Chondrocyte (in vitro differentiated cells): ENCODE results near the gene OR51B4. TPM values are rescaled to one million over a fixed set of nuclear protein-coding genes. Genes with fewer than 3 reads are reported as not detected.

Experiments
- DNase-seq: peaks from one replicate; pipeline ENCODE4 v3.0.0; 2021; ENCODE audit warnings: mixed read lengths, low spot score
- H3K27ac Mint-ChIP-seq: one replicate; pipeline ENCODE4 v1.8.0; 2021; ENCODE audit warnings: mild to moderate bottlenecking, moderate library complexity, mixed read lengths; ENCODE audit not compliant: unreplicated experiment
- H3K27me3 Mint-ChIP-seq: 2 replicates; pipeline ENCODE4 v1.8.0; 2021; ENCODE audit warnings: low read depth, mixed read lengths
- H3K36me3 Mint-ChIP-seq: 2 replicates; pipeline ENCODE4 v1.8.0; 2021; ENCODE audit warnings: low read depth, mixed read lengths
- H3K4me1 Mint-ChIP-seq: 2 replicates; pipeline ENCODE4 v1.8.0; 2021; ENCODE audit warnings: low read depth, mild to moderate bottlenecking, mixed read lengths
- H3K4me3 Mint-ChIP-seq: one replicate; pipeline ENCODE4 v1.8.0; 2021; ENCODE audit warnings: mild to moderate bottlenecking, moderate library complexity, mixed read lengths; ENCODE audit not compliant: unreplicated experiment
- H3K9me3 Mint-ChIP-seq: 2 replicates; pipeline ENCODE4 v1.8.0; 2021; ENCODE audit warnings: low read depth, mixed read lengths
- CTCF ChIP-seq: fragments of 200-600 bp; sonication (generic); IDR thresholded peaks from 2 replicates; pipeline ENCODE4 v1.5.0; 2021; ENCODE audit warnings: antibody characterized with exemption, mild to moderate bottlenecking, moderate library complexity
- total RNA-seq: library from RNA; stranded (reverse); gene quantifications from 3 replicates; pipeline ENCODE4 v1.2.1, GENCODE V29; 2021

Gene OR51B4
- total RNA-seq, 1 donor from 2014 or later = not detected

DNA sequence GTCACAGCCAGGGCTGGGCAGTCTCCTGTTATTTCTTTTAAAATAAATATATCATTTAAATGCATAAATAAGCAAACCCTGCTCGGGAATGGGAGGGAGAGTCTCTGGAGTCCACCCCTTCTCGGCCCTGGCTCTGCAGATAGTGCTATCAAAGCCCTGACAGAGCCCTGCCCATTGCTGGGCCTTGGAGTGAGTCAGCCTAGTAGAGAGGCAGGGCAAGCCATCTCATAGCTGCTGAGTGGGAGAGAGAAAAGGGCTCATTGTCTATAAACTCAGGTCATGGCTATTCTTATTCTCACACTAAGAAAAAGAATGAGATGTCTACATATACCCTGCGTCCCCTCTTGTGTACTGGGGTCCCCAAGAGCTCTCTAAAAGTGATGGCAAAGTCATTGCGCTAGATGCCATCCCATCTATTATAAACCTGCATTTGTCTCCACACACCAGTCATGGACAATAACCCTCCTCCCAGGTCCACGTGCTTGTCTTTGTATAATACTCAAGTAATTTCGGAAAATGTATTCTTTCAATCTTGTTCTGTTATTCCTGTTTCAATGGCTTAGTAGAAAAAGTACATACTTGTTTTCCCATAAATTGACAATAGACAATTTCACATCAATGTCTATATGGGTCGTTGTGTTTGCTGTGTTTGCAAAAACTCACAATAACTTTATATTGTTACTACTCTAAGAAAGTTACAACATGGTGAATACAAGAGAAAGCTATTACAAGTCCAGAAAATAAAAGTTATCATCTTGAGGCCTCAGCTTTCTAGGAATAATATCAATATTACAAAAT is 13.4 kb downstream of the OR51B4 start:
- no peaks in the 10 kb centered on the region for H3K36me3 Mint-ChIP-seq
- H3K27me3 Mint-ChIP-seq = no peaks in the 10 kb centered on the region
- TF ChIP-seq CTCF = no peak
- H3K27ac Mint-ChIP-seq = no peak overlapping the region
- H3K4me1 Mint-ChIP-seq = no peaks in the 10 kb centered on the region
- DNase-seq = no peak
- no peak overlapping the region for H3K4me3 Mint-ChIP-seq
- no peaks in the 10 kb centered on the region for H3K9me3 Mint-ChIP-seq

- no peak overlapping the region for H3K4me3 Mint-ChIP-seq
- H3K27ac Mint-ChIP-seq = no peak overlapping the region
- TF ChIP-seq CTCF = no peak
- H3K27me3 Mint-ChIP-seq = no peaks in the 10 kb centered on the region
- no peaks in the 10 kb centered on the region for H3K36me3 Mint-ChIP-seq
- H3K4me1 Mint-ChIP-seq = no peaks in the 10 kb centered on the region
- no peak for DNase-seq
- no peaks in the 10 kb centered on the region for H3K9me3 Mint-ChIP-seq
Observed at GRCh38 chr11:5286901-5287300, 14.8 kb downstream of the OR51B4 start.

DNA sequence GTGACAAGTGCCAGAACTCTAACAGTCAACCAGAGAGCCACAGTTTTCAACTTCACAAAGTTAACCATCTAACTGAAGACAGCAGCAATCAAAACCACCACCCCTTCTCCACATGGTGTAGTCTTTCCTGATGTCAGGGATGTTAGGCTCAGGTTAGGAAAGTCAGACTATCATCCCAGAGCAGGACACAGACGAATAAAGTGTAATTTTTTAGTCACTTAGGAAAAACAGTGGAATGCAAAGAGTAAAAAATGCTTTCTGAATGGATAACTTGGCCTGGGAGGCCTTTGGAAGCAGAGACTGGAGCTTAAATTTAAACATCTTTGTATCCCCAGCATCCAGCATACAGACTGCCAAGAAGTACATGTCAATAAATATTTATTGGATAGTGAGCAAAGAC is 15.4 kb downstream of the OR51B4 start:
- no peak for TF ChIP-seq CTCF
- Mint-ChIP-seq H3K27ac (no peak overlapping the region), H3K36me3 (no peaks in the 10 kb centered on the region), H3K4me3 (no peak overlapping the region), H3K9me3 (no peaks in the 10 kb centered on the region), H3K27me3 (no peaks in the 10 kb centered on the region), H3K4me1 (no peaks in the 10 kb centered on the region)
- no peak for DNase-seq

DNA sequence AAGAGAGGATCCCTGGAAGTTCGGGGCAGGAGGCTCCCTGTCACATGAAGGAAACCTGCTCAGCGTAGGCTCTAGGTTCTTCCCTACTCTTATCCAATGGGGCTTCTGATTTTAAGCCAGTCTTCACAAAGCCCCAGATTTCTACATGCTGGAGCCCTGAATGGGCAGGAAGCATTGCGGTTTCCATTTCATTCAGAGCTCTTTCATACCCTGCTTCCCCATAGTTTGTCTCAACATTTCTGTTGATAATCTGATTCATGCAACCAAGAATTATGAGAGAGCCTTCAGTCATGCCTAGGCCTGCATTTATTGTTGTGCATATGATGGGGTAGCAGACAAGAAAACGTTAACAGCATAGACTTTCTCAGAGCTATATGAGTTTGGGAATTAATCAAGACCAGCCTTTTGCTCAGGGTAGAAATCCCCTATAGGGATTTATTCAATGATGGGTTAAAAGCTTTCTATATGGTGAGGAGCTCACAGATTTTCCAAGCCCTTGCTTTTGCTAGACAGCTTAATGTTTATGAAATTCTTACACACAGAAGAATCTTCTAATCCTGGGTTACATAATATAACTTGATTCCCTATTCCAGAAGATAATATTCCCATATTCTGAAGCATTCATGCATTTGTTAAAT is 15.9 kb downstream of the OR51B4 start:
- Mint-ChIP-seq H3K4me3 (no peak overlapping the region), H3K9me3 (no peaks in the 10 kb centered on the region), H3K27ac (no peak overlapping the region), H3K36me3 (no peaks in the 10 kb centered on the region), H3K27me3 (no peaks in the 10 kb centered on the region), H3K4me1 (peaks cover 1% of the 10 kb centered on the region)
- no peak for TF ChIP-seq CTCF
- DNase-seq = no peak

DNA sequence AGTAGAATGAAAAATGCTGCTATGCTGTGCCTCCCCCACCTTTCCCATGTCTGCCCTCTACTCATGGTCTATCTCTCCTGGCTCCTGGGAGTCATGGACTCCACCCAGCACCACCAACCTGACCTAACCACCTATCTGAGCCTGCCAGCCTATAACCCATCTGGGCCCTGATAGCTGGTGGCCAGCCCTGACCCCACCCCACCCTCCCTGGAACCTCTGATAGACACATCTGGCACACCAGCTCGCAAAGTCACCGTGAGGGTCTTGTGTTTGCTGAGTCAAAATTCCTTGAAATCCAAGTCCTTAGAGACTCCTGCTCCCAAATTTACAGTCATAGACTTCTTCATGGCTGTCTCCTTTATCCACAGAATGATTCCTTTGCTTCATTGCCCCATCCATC is 17.1 kb downstream of the OR51B4 start:
- no peak for TF ChIP-seq CTCF
- no peak overlapping the region for H3K4me3 Mint-ChIP-seq
- DNase-seq = no peak
- no peaks in the 10 kb centered on the region for H3K27me3 Mint-ChIP-seq
- peaks cover 8% of the 10 kb centered on the region for H3K4me1 Mint-ChIP-seq
- no peak overlapping the region for H3K27ac Mint-ChIP-seq
- H3K36me3 Mint-ChIP-seq = no peaks in the 10 kb centered on the region
- H3K9me3 Mint-ChIP-seq = no peaks in the 10 kb centered on the region
